GM12878 (cell line): ENCODE results near the gene RGS6. TPM values are rescaled to one million over a fixed set of nuclear protein-coding genes. Genes with fewer than 3 reads are reported as not detected.

Experiments used
- BHLHE40 ChIP-seq, 2 experiments: fragments of 450-650 bp in 1 of 2; IDR thresholded peaks; 2 replicates each; pipeline ENCODE4 v1.6.1; 2011 to 2017; ENCODE audit warnings: low read depth in 2 of 2, borderline replicate concordance in 1 of 2, improper control_type of control experiment in 1 of 2, low read length in 1 of 2, mild to moderate bottlenecking in 1 of 2
- BRCA1 ChIP-seq: IDR thresholded peaks from 2 replicates; pipeline ENCODE4 v1.6.1; 2011; ENCODE audit warnings: low read depth, low read length, improper control_type of control experiment
- DPF2 ChIP-seq: fragments of 450-650 bp; IDR thresholded peaks from 2 replicates; pipeline ENCODE4 v1.6.1; 2017; ENCODE audit warnings: mild to moderate bottlenecking
- FOXM1 ChIP-seq: IDR thresholded peaks from 2 replicates; pipeline ENCODE4 v1.6.1; 2012; ENCODE audit warnings: low read depth, mild to moderate bottlenecking, inconsistent platforms, low read length, moderate library complexity
- IRF4 ChIP-seq: IDR thresholded peaks from 2 replicates; pipeline ENCODE4 v1.6.1; 2011; ENCODE audit warnings: low read depth, low read length
- KAT2A ChIP-seq: conservative IDR thresholded peaks from 2 replicates; pipeline ENCODE4 v1.6.1; 2011; ENCODE audit warnings: low read depth, low read length; ENCODE audit not compliant: control insufficient read depth
- MTA2 ChIP-seq: fragments of 450-650 bp; IDR thresholded peaks from 2 replicates; pipeline ENCODE4 v1.6.1; 2016; ENCODE audit warnings: low read depth, mild to moderate bottlenecking, moderate library complexity
- MTA3 ChIP-seq: IDR thresholded peaks from 2 replicates; pipeline ENCODE4 v1.6.1; 2012; ENCODE audit warnings: low read length, inconsistent platforms, borderline replicate concordance
- MXI1 ChIP-seq: fragments of 150-350 bp; IDR thresholded peaks from 2 replicates; pipeline ENCODE4 v1.6.1; 2011; ENCODE audit warnings: low read depth, mild to moderate bottlenecking, inconsistent platforms, low read length, improper control_type of control experiment
- MYC ChIP-seq: IDR thresholded peaks from 2 replicates; pipeline ENCODE4 v1.6.1; 2011; ENCODE audit warnings: mild to moderate bottlenecking, low read length, moderate library complexity, inconsistent platforms; ENCODE audit not compliant: insufficient read depth, insufficient replicate concordance, insufficient read length, severe bottlenecking
- NFYA ChIP-seq: IDR thresholded peaks from 2 replicates; pipeline ENCODE4 v1.6.1; 2011; ENCODE audit warnings: low read depth, mild to moderate bottlenecking, low read length, improper control_type of control experiment, borderline replicate concordance
- PKNOX1 ChIP-seq: fragments of 450-650 bp; IDR thresholded peaks from 2 replicates; pipeline ENCODE4 v1.6.1; 2016; ENCODE audit warnings: mild to moderate bottlenecking
- POLR2A ChIP-seq: IDR thresholded peaks from 2 replicates; pipeline ENCODE4 v1.6.1; 2011; ENCODE audit warnings: low read depth, mild to moderate bottlenecking, low read length
- POLR2AphosphoS2 ChIP-seq: IDR thresholded peaks from 2 replicates; pipeline ENCODE4 v1.6.1; 2011; ENCODE audit warnings: low read depth, mild to moderate bottlenecking, low read length, improper control_type of control experiment, moderate library complexity
- RCOR1 ChIP-seq: conservative IDR thresholded peaks from 2 replicates; pipeline ENCODE4 v1.6.1; 2012; ENCODE audit warnings: low read depth, low read length, improper control_type of control experiment
- RELB ChIP-seq: fragments of 450-650 bp; IDR thresholded peaks from 2 replicates; pipeline ENCODE4 v1.6.1; 2017; ENCODE audit warnings: low read depth, mild to moderate bottlenecking, moderate library complexity
- SP1 ChIP-seq: IDR thresholded peaks from one replicate; pipeline ENCODE4 v1.6.1; 2011; ENCODE audit warnings: low read depth, low read length
- SRF ChIP-seq, 2 experiments: IDR thresholded peaks; 2 replicates each; pipeline ENCODE4 v1.6.1; 2011; ENCODE audit warnings: low read depth in 2 of 2, low read length in 2 of 2, mild to moderate bottlenecking in 1 of 2, moderate library complexity in 1 of 2
- STAT1 ChIP-seq: fragments of 450-650 bp; conservative IDR thresholded peaks from 2 replicates; pipeline ENCODE4 v1.6.1; 2014; ENCODE audit warnings: antibody characterized with exemption, mild to moderate bottlenecking
- TCF3 ChIP-seq: IDR thresholded peaks from 2 replicates; pipeline ENCODE4 v1.6.1; 2012; ENCODE audit warnings: low read depth, mild to moderate bottlenecking, low read length, borderline replicate concordance; ENCODE audit not compliant: insufficient read depth
- TCF7 ChIP-seq: IDR thresholded peaks from 2 replicates; pipeline ENCODE4 v1.6.1; 2014; ENCODE audit warnings: antibody characterized with exemption, borderline replicate concordance
- ZNF207 ChIP-seq: fragments of 450-650 bp; IDR thresholded peaks from 2 replicates; pipeline ENCODE4 v1.6.1; 2014; ENCODE audit warnings: antibody characterized with exemption, mild to moderate bottlenecking, borderline replicate concordance
- polyA plus RNA-seq, 11 experiments: library from polyadenylated mRNA; depleted of rRNA in 4 of 11; unstranded in 6 of 11; stranded (reverse) in 5 of 11; fragments of >200 nt; fragmentation: Nextera tagmentation in 4 of 11; fragmentation: Illumina TruSeq in 1 of 11; extraction: Ambion mirVana in 4 of 11; extraction: Trizol in 1 of 11; gene quantifications; 1 replicate in 1 of 11; 2 replicates in 10 of 11; pipeline versions ENCODE4 v1.2.1 to v1.2.3, GENCODE V29; 2011 to 2016; ENCODE audit warnings: inconsistent platforms in 2 of 11, missing spikeins in 2 of 11, low read depth in 1 of 11
- total RNA-seq, 4 experiments: library from RNA; depleted of rRNA in 3 of 4; stranded (reverse); fragments of >200 nt in 3 of 4; fragmentation: Illumina TruSeq in 1 of 4; extraction: Trizol in 1 of 4; gene quantifications; 2 replicates each; pipeline versions ENCODE4 v1.2.1 to v1.2.3, GENCODE V29; 2013 to 2021
- TF ChIP-seq, protein P1 (sequence below), 3 experiments: IDR thresholded peaks in 2 of 3; conservative IDR thresholded peaks in 1 of 3; 2 replicates each; pipeline ENCODE4 v1.5.1; 2011; ENCODE audit warnings: low read depth in 3 of 3, low read length in 3 of 3, mild to moderate bottlenecking in 3 of 3, control low read depth in 2 of 3, moderate library complexity in 2 of 3, inconsistent platforms in 1 of 3, mixed read lengths in 1 of 3; ENCODE audit not compliant: control insufficient read depth in 2 of 3, insufficient read depth in 1 of 3; ENCODE audit errors: extremely low read depth in 1 of 3
- TF ChIP-seq, protein P2 (sequence below): fragments of 450-650 bp; IDR thresholded peaks from 2 replicates; pipeline ENCODE4 v1.6.1; 2018; ENCODE audit warnings: mild to moderate bottlenecking, low read depth, moderate library complexity; ENCODE audit not compliant: partially characterized antibody

The RGS6 gene
- total and polyA plus RNA-seq, 10 of the 15 experiments (the other 5 are each of a cell fraction or from before 2014, with no cell fraction given) = 3.9 to 18.1 (median 12.4) TPM

GRCh38 chr14:72182708-72183432, 250.6 kb downstream of the RGS6 start (continued):
- TF ChIP-seq MYC = no peak
- no peak for TF ChIP-seq SRF (IDR thresholded peaks at IDR 0.05; ENCODE audit: low read depth in 2 of 2, low read length in 2 of 2)
- TF ChIP-seq, protein P1, sequence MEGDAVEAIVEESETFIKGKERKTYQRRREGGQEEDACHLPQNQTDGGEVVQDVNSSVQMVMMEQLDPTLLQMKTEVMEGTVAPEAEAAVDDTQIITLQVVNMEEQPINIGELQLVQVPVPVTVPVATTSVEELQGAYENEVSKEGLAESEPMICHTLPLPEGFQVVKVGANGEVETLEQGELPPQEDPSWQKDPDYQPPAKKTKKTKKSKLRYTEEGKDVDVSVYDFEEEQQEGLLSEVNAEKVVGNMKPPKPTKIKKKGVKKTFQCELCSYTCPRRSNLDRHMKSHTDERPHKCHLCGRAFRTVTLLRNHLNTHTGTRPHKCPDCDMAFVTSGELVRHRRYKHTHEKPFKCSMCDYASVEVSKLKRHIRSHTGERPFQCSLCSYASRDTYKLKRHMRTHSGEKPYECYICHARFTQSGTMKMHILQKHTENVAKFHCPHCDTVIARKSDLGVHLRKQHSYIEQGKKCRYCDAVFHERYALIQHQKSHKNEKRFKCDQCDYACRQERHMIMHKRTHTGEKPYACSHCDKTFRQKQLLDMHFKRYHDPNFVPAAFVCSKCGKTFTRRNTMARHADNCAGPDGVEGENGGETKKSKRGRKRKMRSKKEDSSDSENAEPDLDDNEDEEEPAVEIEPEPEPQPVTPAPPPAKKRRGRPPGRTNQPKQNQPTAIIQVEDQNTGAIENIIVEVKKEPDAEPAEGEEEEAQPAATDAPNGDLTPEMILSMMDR (IDR thresholded peaks at IDR 0.05 in 2 of 3, conservative IDR thresholded peaks at IDR 0.05 in 1 of 3; ENCODE audit: control insufficient read depth in 2 of 3, extremely low read depth in 1 of 3, insufficient read depth in 1 of 3, low read depth in 3 of 3, low read length in 3 of 3) = no peak
- 0 out of 2 replicates have a peak, but pooled peaks have one; percentile 35 for TF ChIP-seq MTA2
- TF ChIP-seq FOXM1 = no peak
- no peak for TF ChIP-seq POLR2A
- TF ChIP-seq TCF3 = no peak
- TF ChIP-seq SP1 = no peak
- peak; percentile 91 for TF ChIP-seq TCF7
- no peak for TF ChIP-seq MXI1
- TF ChIP-seq RCOR1 = no peak
- no peak for TF ChIP-seq PKNOX1
- TF ChIP-seq IRF4 = no peak
- TF ChIP-seq POLR2AphosphoS2 = no peak
- peak; percentile 45; the same call in 1 of the 2 replicates for TF ChIP-seq RELB
- TF ChIP-seq BHLHE40 (IDR thresholded peaks at IDR 0.05; ENCODE audit: borderline replicate concordance in 1 of 2, low read depth in 2 of 2, low read length in 1 of 2) = 0 out of 4 replicates have a peak, but pooled peaks of 1 of the 2 experiments have one; percentile 8
- TF ChIP-seq, protein P2, sequence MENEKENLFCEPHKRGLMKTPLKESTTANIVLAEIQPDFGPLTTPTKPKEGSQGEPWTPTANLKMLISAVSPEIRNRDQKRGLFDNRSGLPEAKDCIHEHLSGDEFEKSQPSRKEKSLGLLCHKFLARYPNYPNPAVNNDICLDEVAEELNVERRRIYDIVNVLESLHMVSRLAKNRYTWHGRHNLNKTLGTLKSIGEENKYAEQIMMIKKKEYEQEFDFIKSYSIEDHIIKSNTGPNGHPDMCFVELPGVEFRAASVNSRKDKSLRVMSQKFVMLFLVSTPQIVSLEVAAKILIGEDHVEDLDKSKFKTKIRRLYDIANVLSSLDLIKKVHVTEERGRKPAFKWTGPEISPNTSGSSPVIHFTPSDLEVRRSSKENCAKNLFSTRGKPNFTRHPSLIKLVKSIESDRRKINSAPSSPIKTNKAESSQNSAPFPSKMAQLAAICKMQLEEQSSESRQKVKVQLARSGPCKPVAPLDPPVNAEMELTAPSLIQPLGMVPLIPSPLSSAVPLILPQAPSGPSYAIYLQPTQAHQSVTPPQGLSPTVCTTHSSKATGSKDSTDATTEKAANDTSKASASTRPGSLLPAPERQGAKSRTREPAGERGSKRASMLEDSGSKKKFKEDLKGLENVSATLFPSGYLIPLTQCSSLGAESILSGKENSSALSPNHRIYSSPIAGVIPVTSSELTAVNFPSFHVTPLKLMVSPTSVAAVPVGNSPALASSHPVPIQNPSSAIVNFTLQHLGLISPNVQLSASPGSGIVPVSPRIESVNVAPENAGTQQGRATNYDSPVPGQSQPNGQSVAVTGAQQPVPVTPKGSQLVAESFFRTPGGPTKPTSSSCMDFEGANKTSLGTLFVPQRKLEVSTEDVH = no peak
- TF ChIP-seq BRCA1 = no peak
- TF ChIP-seq MTA3 = no peak
- no peak for TF ChIP-seq KAT2A
- TF ChIP-seq ZNF207 = no peak
- no peak for TF ChIP-seq NFYA
- TF ChIP-seq STAT1 = no peak
- TF ChIP-seq DPF2 = no peak
